H9 (cell line): ENCODE results near the gene ALG14. TPM values are rescaled to one million over a fixed set of nuclear protein-coding genes. Genes with fewer than 3 reads are reported as not detected.

Experiments
- DNase-seq: peaks from one replicate; pipeline ENCODE4 v3.0.0-alpha.2; 2017
- H2AFZ ChIP-seq: one replicate; pipeline ENCODE4 v1.6.1; 2013; ENCODE audit warnings: mild to moderate bottlenecking, low read length, control low read depth, moderate library complexity
- H2AK5ac ChIP-seq: 2 replicates; pipeline ENCODE4 v1.6.1; 2013; ENCODE audit warnings: low read length, control low read depth, mixed read lengths; ENCODE audit not compliant: insufficient read length
- H2BK120ac ChIP-seq: one replicate; pipeline ENCODE4 v1.6.1; 2013; ENCODE audit warnings: low read depth, mild to moderate bottlenecking, low read length, control low read depth, inconsistent platforms; ENCODE audit not compliant: poor library complexity, severe bottlenecking
- H2BK12ac ChIP-seq: 2 replicates; pipeline ENCODE4 v1.6.1; 2013; ENCODE audit warnings: low read length, control low read depth, mixed read lengths, low read depth; ENCODE audit not compliant: insufficient read length
- H2BK15ac ChIP-seq: 2 replicates; pipeline ENCODE4 v1.6.1; 2013; ENCODE audit warnings: low read depth, low read length, control low read depth
- H2BK20ac ChIP-seq: one replicate; pipeline ENCODE4 v1.6.1; 2013; ENCODE audit warnings: low read depth, mild to moderate bottlenecking, low read length, control low read depth, inconsistent platforms; ENCODE audit not compliant: poor library complexity, severe bottlenecking
- H2BK5ac ChIP-seq: 2 replicates; pipeline ENCODE4 v1.6.1; 2013; ENCODE audit warnings: low read length, control low read depth, mixed read lengths; ENCODE audit not compliant: insufficient read length
- H3K14ac ChIP-seq: 2 replicates; pipeline ENCODE4 v1.6.1; 2013; ENCODE audit warnings: low read length, control low read depth; ENCODE audit not compliant: insufficient read depth
- H3K18ac ChIP-seq: 2 replicates; pipeline ENCODE4 v1.6.1; 2013; ENCODE audit warnings: low read depth, mild to moderate bottlenecking, mixed read lengths, low read length, control low read depth; ENCODE audit not compliant: insufficient read length
- H3K23ac ChIP-seq: 2 replicates; pipeline ENCODE4 v1.6.1; 2013; ENCODE audit warnings: low read length, control low read depth, mixed read lengths, low read depth; ENCODE audit not compliant: insufficient read length
- H3K23me2 ChIP-seq: 2 replicates; pipeline ENCODE4 v1.6.1; 2013; ENCODE audit warnings: low read depth, mild to moderate bottlenecking, mixed read lengths, low read length, control low read depth; ENCODE audit not compliant: insufficient read length, poor library complexity, severe bottlenecking
- H3K27ac ChIP-seq: 2 replicates; pipeline ENCODE4 v1.5.1; 2013; ENCODE audit warnings: low read length, control low read depth, mixed read lengths, low read depth; ENCODE audit not compliant: insufficient read length
- H3K27me3 ChIP-seq: 2 replicates; pipeline ENCODE4 v1.6.1; 2013; ENCODE audit warnings: low read length, control low read depth, inconsistent platforms; ENCODE audit not compliant: insufficient read depth
- H3K4ac ChIP-seq: 2 replicates; pipeline ENCODE4 v1.6.1; 2013; ENCODE audit warnings: low read depth, mild to moderate bottlenecking, control low read depth, inconsistent platforms, low read length, moderate library complexity
- H3K4me1 ChIP-seq: 2 replicates; pipeline ENCODE4 v1.6.1; 2013; ENCODE audit warnings: low read length, control low read depth, inconsistent platforms; ENCODE audit not compliant: insufficient read depth
- H3K4me2 ChIP-seq: 2 replicates; pipeline ENCODE4 v1.6.1; 2013; ENCODE audit warnings: low read length, control low read depth, mixed read lengths; ENCODE audit not compliant: insufficient read length, insufficient read depth
- H3K56ac ChIP-seq: 2 replicates; pipeline ENCODE4 v1.6.1; 2013; ENCODE audit warnings: low read depth, mild to moderate bottlenecking, mixed read lengths, low read length, control low read depth; ENCODE audit not compliant: insufficient read length
- H3K79me1 ChIP-seq: 2 replicates; pipeline ENCODE4 v1.6.1; 2013; ENCODE audit warnings: low read depth, mild to moderate bottlenecking, moderate library complexity, low read length, control low read depth, inconsistent platforms; ENCODE audit not compliant: insufficient read depth, poor library complexity, severe bottlenecking
- H3K79me2 ChIP-seq: 2 replicates; pipeline ENCODE4 v1.6.1; 2013; ENCODE audit warnings: low read length, control low read depth, inconsistent platforms; ENCODE audit not compliant: insufficient read depth
- H3K9ac ChIP-seq: 2 replicates; pipeline ENCODE4 v1.6.1; 2013; ENCODE audit warnings: low read length, control low read depth, mixed read lengths; ENCODE audit not compliant: insufficient read length; ENCODE audit errors: extremely low read depth
- H3K9me3 ChIP-seq: one replicate; pipeline ENCODE4 v1.6.1; 2013; ENCODE audit warnings: low read depth, low read length, inconsistent platforms; ENCODE audit not compliant: control insufficient read depth
- H3T11ph ChIP-seq: one replicate; pipeline ENCODE4 v1.6.1; 2013; ENCODE audit warnings: mild to moderate bottlenecking, low read length, control low read depth, inconsistent platforms
- H4K20me1 ChIP-seq: one replicate; pipeline ENCODE4 v1.6.1; 2013; ENCODE audit not compliant: control insufficient read depth, insufficient read length, insufficient read depth
- H4K5ac ChIP-seq: 2 replicates; pipeline ENCODE4 v1.6.1; 2013; ENCODE audit warnings: low read depth, mild to moderate bottlenecking, mixed read lengths, low read length, control low read depth; ENCODE audit not compliant: insufficient read length
- H4K8ac ChIP-seq: replicated peaks from 2 replicates; pipeline ENCODE4 v1.6.1; 2013; ENCODE audit warnings: low read length, control low read depth, mixed read lengths, low read depth; ENCODE audit not compliant: insufficient read length
- H4K91ac ChIP-seq: 2 replicates; pipeline ENCODE4 v1.6.1; 2013; ENCODE audit warnings: low read depth, mild to moderate bottlenecking, moderate library complexity, mixed read lengths, low read length, control low read depth; ENCODE audit not compliant: insufficient read length
- H3K27ac Mint-ChIP-seq, 3 experiments: 2 replicates in 2 of 3; 3 replicates in 1 of 3; pipeline ENCODE4 v1.8.0; 2020 to 2021; ENCODE audit warnings: mixed read lengths in 3 of 3, mild to moderate bottlenecking in 1 of 3, moderate library complexity in 1 of 3
- H3K27me3 Mint-ChIP-seq: 2 replicates; pipeline ENCODE4 v1.8.0; 2021; ENCODE audit warnings: low read depth, mild to moderate bottlenecking, moderate library complexity, mixed read lengths
- H3K36me3 Mint-ChIP-seq, 3 experiments: 2 replicates in 2 of 3; 3 replicates in 1 of 3; pipeline ENCODE4 v1.8.0; 2020 to 2021; ENCODE audit warnings: low read depth in 3 of 3, mixed read lengths in 3 of 3; ENCODE audit not compliant: insufficient read depth in 1 of 3
- H3K4me1 Mint-ChIP-seq, 2 experiments: 2 replicates each; pipeline ENCODE4 v1.8.0; 2020; ENCODE audit warnings: mixed read lengths in 2 of 2
- H3K4me3 Mint-ChIP-seq, 2 experiments: 2 replicates in 1 of 2; 3 replicates in 1 of 2; pipeline ENCODE4 v1.8.0; 2020 to 2021; ENCODE audit warnings: mild to moderate bottlenecking in 2 of 2, mixed read lengths in 2 of 2, moderate library complexity in 1 of 2
- H3K9me3 Mint-ChIP-seq, 2 experiments: 2 replicates in 1 of 2; 3 replicates in 1 of 2; pipeline ENCODE4 v1.8.0; 2020; ENCODE audit warnings: mild to moderate bottlenecking in 2 of 2, mixed read lengths in 2 of 2, moderate library complexity in 1 of 2
- WGBS: extraction: QIAGEN DNeasy Blood & Tissue Kit; methylation state at CpG from one replicate; pipeline ENCODE4 v1.1.7; 2013; ENCODE audit warnings: missing lambda C conversion rate, low lambda C conversion rate, mixed read lengths; ENCODE audit not compliant: insufficient read length; ENCODE audit errors: extremely low coverage; 5-methylcytosine and 5-hydroxymethylcytosine counted together
- total RNA-seq: library from RNA; stranded (reverse); gene quantifications from 2 replicates; pipeline ENCODE4 v1.2.1, GENCODE V29; 2021
- TF ChIP-seq, protein P1 (sequence below): fragments of 200-600 bp; sonication (generic); conservative IDR thresholded peaks from 3 replicates; pipeline ENCODE4 v1.8.0; 2021; ENCODE audit warnings: antibody characterized with exemption, mild to moderate bottlenecking

ALG14 gene
- total RNA-seq, 1 experiment from 2014 or later, result 2.5 TPM

DNA sequence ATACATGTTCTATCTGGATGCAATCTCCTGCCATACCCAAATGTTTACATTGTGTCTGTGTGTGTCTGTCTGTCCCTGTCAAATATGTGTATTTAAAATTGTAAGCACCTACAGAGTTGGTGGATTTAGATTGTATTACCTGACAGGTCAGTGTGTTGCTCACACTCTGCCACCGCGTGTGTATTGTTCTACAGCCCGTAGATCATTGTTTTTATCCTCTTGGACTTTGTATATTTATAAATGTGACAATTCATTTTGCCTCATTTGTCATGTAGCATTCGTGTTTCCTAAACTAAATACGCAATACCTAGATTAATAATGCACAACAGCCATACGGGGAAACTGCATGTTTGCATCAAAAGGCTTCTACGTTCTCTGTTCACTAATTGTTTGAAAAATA, 634 bp downstream of the ALG14 start:
- H3K79me2 ChIP-seq, result no peaks in the 10 kb centered on the region
- no peak for DNase-seq
- H3K9ac ChIP-seq, result no peak overlapping the region
- no peak overlapping the region for H3K4ac ChIP-seq
- Mint-ChIP-seq H3K36me3 (no peaks in the 10 kb centered on the region), H3K4me3 (peak overlapping the region; percentile 98 to 99), H3K27me3 (no peaks in the 10 kb centered on the region; the same call in 1 of the 2 replicates), H3K27ac (no peak overlapping the region), H3K4me1 (peaks cover 7 to 9% of the 10 kb centered on the region in 2 experiments; a peak in 3 of 4 replicates), H3K9me3 (no peaks in the 10 kb centered on the region)
- no peak overlapping the region for H2AK5ac ChIP-seq
- H2BK20ac ChIP-seq, result no peak overlapping the region
- H2AFZ ChIP-seq, result no peak overlapping the region
- H3K56ac ChIP-seq, result no peak overlapping the region
- no peak overlapping the region for H2BK5ac ChIP-seq
- no CpG with 5 or more reads among the region's 7 CpGs for whole genome bisulfite sequencing
- peaks cover 4% of the 10 kb centered on the region for H3K23me2 ChIP-seq
- H3T11ph ChIP-seq, result no peak overlapping the region
- H3K27me3 ChIP-seq, result no peaks in the 10 kb centered on the region
- no peak overlapping the region for H2BK15ac ChIP-seq
- H3K4me1 ChIP-seq, result no peaks in the 10 kb centered on the region
- no peak overlapping the region for H4K91ac ChIP-seq
- no peak overlapping the region for H3K18ac ChIP-seq
- peak overlapping the region; percentile 74 for H3K4me2 ChIP-seq
- no peak overlapping the region for H3K14ac ChIP-seq
- no peak overlapping the region for H4K8ac ChIP-seq
- no peaks in the 10 kb centered on the region for H3K79me1 ChIP-seq
- H4K5ac ChIP-seq, result no peak overlapping the region
- no peak overlapping the region for H3K23ac ChIP-seq
- no peak overlapping the region for H2BK120ac ChIP-seq
- TF ChIP-seq, protein P1, sequence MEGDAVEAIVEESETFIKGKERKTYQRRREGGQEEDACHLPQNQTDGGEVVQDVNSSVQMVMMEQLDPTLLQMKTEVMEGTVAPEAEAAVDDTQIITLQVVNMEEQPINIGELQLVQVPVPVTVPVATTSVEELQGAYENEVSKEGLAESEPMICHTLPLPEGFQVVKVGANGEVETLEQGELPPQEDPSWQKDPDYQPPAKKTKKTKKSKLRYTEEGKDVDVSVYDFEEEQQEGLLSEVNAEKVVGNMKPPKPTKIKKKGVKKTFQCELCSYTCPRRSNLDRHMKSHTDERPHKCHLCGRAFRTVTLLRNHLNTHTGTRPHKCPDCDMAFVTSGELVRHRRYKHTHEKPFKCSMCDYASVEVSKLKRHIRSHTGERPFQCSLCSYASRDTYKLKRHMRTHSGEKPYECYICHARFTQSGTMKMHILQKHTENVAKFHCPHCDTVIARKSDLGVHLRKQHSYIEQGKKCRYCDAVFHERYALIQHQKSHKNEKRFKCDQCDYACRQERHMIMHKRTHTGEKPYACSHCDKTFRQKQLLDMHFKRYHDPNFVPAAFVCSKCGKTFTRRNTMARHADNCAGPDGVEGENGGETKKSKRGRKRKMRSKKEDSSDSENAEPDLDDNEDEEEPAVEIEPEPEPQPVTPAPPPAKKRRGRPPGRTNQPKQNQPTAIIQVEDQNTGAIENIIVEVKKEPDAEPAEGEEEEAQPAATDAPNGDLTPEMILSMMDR, result no peak
- H4K20me1 ChIP-seq, result no peaks in the 10 kb centered on the region
- no peak overlapping the region for H2BK12ac ChIP-seq
- H3K9me3 ChIP-seq, result no peaks in the 10 kb centered on the region
- H3K27ac ChIP-seq, result no peak overlapping the region
